Measurements from ENCODE around the gene SPPL2B. TPM values are rescaled to one million over a fixed set of nuclear protein-coding genes. Genes with fewer than 3 reads are reported as not detected.

The SPPL2B gene
- total RNA-seq, 2 donors from 2014 or later: 108 to 206 TPM

DNA sequence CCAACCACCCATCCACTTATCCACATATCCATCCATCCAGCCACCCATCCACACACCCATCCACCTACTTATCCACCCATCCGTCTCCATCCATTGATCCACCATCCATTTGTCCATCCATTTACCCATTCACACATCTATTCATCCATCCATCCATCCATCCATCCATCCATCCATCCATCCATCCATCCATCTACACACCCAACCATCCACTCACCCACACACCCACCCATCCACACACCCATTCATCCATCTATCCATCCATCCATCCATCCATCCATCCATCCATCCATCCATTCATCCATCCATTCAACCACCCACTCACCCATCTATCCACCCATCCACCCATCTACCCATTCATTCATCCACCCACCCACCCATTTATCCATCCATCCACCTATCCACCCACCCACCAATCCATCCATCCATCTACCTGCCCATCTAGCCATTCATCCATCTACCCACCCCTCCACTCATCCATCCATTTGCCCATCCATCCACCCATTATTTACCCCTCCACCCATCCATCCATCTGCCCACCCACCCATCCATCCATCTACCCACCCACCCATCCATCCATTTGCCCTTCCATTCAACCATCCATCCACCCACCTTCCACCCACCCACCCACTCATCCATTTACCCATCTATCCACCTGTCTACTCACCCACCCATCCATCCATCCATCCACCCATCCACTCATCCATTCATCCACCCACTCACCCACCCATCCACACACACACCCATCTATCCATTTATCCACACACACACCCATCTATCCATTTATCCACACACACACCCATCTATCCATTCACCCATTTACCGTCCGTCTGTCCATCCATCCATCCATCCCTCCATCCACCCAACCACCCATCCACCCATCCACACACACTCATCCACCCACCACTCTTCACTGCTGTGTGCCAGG, 29.1 kb downstream of the SPPL2B start:
- Histone ChIP-seq H3K27ac (no peak overlapping the region), H3K4me3 (no peak overlapping the region), H3K27me3 (peaks cover 21% of the 10 kb centered on the region), H3K9ac (ENCODE audit: low read depth in 2 of 2, low read length in 2 of 2) (no peak overlapping the region), H3K4me1 (no peaks in the 10 kb centered on the region), H3K9me3 (no peaks in the 10 kb centered on the region), H3K36me3 (no peaks in the 10 kb centered on the region)
- intact Hi-C loops (cut with DNase I): no loop called here
- TF ChIP-seq, protein P1, sequence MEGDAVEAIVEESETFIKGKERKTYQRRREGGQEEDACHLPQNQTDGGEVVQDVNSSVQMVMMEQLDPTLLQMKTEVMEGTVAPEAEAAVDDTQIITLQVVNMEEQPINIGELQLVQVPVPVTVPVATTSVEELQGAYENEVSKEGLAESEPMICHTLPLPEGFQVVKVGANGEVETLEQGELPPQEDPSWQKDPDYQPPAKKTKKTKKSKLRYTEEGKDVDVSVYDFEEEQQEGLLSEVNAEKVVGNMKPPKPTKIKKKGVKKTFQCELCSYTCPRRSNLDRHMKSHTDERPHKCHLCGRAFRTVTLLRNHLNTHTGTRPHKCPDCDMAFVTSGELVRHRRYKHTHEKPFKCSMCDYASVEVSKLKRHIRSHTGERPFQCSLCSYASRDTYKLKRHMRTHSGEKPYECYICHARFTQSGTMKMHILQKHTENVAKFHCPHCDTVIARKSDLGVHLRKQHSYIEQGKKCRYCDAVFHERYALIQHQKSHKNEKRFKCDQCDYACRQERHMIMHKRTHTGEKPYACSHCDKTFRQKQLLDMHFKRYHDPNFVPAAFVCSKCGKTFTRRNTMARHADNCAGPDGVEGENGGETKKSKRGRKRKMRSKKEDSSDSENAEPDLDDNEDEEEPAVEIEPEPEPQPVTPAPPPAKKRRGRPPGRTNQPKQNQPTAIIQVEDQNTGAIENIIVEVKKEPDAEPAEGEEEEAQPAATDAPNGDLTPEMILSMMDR (IDR thresholded peaks at IDR 0.05): no peak
- DNase-seq: no peak

DNA sequence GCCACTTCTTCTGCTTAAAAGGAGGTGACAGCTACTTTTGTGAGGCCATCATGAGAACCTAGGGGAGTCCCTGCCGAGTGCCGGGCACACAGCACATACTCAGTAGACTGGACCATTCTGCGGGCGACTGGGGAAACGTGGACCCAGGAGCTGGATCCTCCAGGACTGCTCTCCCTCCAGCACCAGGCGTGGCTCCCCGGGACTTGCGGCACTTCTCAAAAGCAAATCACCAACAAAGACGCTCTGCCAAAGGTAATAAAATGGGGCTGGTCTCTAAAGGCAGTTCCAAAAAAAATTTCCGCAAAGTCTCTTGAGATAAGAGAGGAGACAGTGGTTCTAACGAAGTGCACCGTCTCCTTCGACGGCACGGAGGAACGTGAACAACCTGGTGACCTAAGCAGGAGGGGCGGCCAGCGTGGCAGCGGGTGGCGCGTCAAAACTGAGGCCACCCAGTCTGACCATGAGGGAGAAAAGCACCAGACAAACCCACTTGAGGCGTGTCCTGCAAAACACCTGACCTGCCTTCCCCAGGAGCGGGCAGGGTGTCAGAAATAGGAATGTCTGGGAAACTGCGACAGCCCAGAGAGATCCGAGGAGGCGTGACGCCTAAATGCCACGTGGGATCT, 30.2 kb downstream of the SPPL2B start:
- Histone ChIP-seq H3K27me3 (peaks cover 21% of the 10 kb centered on the region), H3K4me1 (no peaks in the 10 kb centered on the region), H3K9ac (ENCODE audit: low read depth in 2 of 2, low read length in 2 of 2) (no peak overlapping the region), H3K4me3 (no peak overlapping the region), H3K27ac (no peak overlapping the region), H3K9me3 (no peaks in the 10 kb centered on the region), H3K36me3 (no peaks in the 10 kb centered on the region)
- TF ChIP-seq, protein P1 (IDR thresholded peaks at IDR 0.05): no peak
- peak; percentile 58 for DNase-seq
- intact Hi-C loops (cut with DNase I): no loop called here

DNA sequence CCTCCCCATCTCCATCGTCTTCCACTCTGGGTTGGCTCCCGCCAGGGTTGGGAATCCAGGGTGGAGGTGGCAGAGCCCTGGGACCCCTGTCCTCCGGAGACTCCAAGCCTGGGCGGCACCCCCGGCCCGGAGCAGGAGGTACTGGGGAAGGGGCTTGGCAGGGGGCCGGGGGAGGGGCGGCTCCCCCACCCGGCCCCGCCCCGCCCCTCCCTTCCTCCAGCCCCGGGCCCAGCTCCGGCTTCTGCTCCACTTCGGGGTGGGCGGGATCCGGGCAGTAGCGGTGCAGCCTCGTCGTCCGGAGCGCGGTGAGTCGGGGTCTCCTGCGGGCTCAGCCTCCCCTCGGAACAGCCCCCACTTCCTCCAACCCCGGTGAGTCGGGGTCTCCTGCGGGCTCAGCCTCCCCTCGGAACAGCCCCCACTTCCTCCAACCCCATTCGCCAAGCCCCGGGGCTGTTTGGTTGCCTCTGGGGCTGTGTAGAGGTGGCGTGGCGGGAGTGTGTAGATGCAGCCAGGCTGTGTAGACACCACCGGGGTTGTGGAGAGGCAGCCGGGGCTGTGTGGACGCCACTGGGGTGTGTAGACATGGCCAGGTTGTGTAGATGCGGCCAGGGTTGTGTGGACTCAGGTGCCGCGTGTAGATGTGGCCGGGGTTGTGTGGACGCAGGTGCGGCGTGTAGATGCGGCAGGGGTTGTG, 31.7 kb downstream of the SPPL2B start, which contains the start of gene TMPRSS9:
TMPRSS9 (plus strand) TSS at position 274 of the 694 bp plus-strand sequence. CDS start 29,521 bp downstream, outside the sequence.
- intact Hi-C loops (cut with DNase I): no loop called here
- no peak for DNase-seq
- Histone ChIP-seq H3K9ac (ENCODE audit: low read depth in 2 of 2, low read length in 2 of 2) (no peak within 1 kb of the TSS), H3K4me3 (no peak within 1 kb of the TSS), H3K4me1 (no peaks in the 10 kb centered on the region), H3K27me3 (peaks cover 21% of the 10 kb centered on the region), H3K36me3 (no peaks in the 10 kb centered on the region), H3K27ac (no peak within 1 kb of the TSS), H3K9me3 (no peaks in the 10 kb centered on the region)
- TF ChIP-seq, protein P1 (IDR thresholded peaks at IDR 0.05): no peak

DNA sequence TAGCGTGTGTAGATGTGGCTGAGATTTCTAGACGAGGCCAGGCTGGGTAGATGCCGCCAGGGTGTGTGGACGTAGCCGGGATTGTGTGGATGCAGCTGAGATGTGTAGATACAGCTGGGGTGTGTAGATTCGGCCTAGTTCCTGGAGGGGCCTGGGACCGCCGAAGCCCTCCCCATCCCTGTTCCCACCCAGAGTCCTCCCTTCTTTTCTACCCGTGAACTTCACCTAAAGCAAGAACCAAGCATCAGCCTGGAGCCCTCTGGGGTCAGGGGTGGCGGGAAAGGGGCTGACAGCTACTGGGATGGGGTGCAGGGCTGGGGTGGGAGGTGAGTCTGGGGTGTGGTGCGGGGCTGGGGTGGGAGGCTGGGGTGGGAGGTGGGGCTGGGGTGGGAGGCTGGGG, 32.3 kb downstream of the SPPL2B start:
- Histone ChIP-seq H3K27me3 (peaks cover 21% of the 10 kb centered on the region), H3K27ac (no peak overlapping the region), H3K4me1 (no peaks in the 10 kb centered on the region), H3K9me3 (no peaks in the 10 kb centered on the region), H3K9ac (ENCODE audit: low read depth in 2 of 2, low read length in 2 of 2) (no peak overlapping the region), H3K4me3 (no peak overlapping the region), H3K36me3 (no peaks in the 10 kb centered on the region)
- TF ChIP-seq, protein P1 (IDR thresholded peaks at IDR 0.05): no peak
- DNase-seq: no peak
- intact Hi-C loops (cut with DNase I): no loop called here
